Activated CD8-positive, alpha-beta T cell treated with anti-CD3 and anti-CD28 coated beads for 36 hours (primary cell): ENCODE data around the gene CACNB1. TPM values are rescaled to one million over a fixed set of nuclear protein-coding genes. Genes with fewer than 3 reads are reported as not detected.
"Not testable (repeated sequence)": the region's sequence is repeated elsewhere in the genome, so short reads cannot be mapped to it uniquely, and the experiment has no call there.

Source experiments
- ATAC-seq: fragments of 200-7000 bp; cut with Tn5 transposase; one replicate; pipeline ENCODE4 v1.10.0; 2021; ENCODE audit warnings: mild to moderate bottlenecking, moderate library complexity
- CTCF ChIA-PET: fragments of 350-600 bp; sonication (Branson Sonifier 250); formaldehyde crosslinking; loops from one replicate; lab custom pipeline; 2021; ENCODE audit warnings: antibody characterized with exemption; lab: Charles Lee
- POLR2A ChIA-PET: fragments of 350-600 bp; sonication (Branson Sonifier 250); formaldehyde crosslinking; loops from one replicate; lab custom pipeline; 2021; ENCODE audit warnings: antibody characterized with exemption; lab: Charles Lee
- DNase-seq: peaks from one replicate; pipeline ENCODE4 v3.0.0-alpha.2; 2020
- H3K27ac Mint-ChIP-seq: one replicate; pipeline ENCODE4 v1.8.0; 2021; ENCODE audit warnings: mild to moderate bottlenecking, mixed read lengths
- H3K27me3 Mint-ChIP-seq: one replicate; pipeline ENCODE4 v1.8.0; 2021; ENCODE audit warnings: mixed read lengths
- H3K36me3 Mint-ChIP-seq: one replicate; pipeline ENCODE4 v1.8.0; 2021; ENCODE audit warnings: low read depth, mixed read lengths
- H3K4me1 Mint-ChIP-seq: one replicate; pipeline ENCODE4 v1.8.0; 2021; ENCODE audit warnings: low read depth, mixed read lengths
- H3K4me3 Mint-ChIP-seq: one replicate; pipeline ENCODE4 v1.8.0; 2021; ENCODE audit warnings: mild to moderate bottlenecking, moderate library complexity, mixed read lengths
- H3K9me3 Mint-ChIP-seq: one replicate; pipeline ENCODE4 v1.8.0; 2021; ENCODE audit warnings: mixed read lengths
- intact Hi-C: fragments of 100-400 bp; cut with micrococcal nuclease; formaldehyde crosslinking; loops from one replicate; pipeline ENCODE4 v1.10.0; 2022
- total RNA-seq, 2 experiments: library from RNA; stranded (reverse); gene quantifications; one replicate each; pipeline ENCODE4 v1.2.3, GENCODE V29; 2021
- TF ChIP-seq, protein P1 (sequence below): fragments of 200-600 bp; IDR thresholded peaks from one replicate; pipeline ENCODE4 v1.8.0; 2022; ENCODE audit warnings: antibody characterized with exemption, mild to moderate bottlenecking

CACNB1 gene
- total RNA-seq, 2 experiments from 2014 or later = 13.1 to 14.2 TPM

DNA sequence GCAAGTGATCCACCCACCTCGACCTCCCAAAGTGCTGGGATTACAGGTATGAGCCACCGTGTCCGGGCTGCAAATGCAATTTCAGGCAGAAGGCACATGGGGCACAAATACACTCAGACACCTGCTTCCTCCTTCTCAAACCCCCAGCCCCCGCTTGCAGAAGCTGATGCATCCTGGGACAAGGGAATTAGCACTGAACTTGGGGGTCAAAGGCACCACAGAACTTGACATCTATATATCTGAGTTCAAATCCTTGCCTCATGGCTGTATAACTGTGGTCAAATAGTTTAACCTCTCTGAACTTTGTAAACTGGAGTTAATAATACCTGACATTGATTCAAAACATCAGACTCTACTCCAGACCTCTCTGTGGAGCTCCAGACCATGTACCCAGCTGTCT, 27.4 kb downstream of the CACNB1 start:
- ATAC-seq = no peak
- Mint-ChIP-seq H3K27me3 (peaks cover 12% of the 10 kb centered on the region), H3K9me3 (peaks cover 3% of the 10 kb centered on the region), H3K36me3 (peaks cover 2% of the 10 kb centered on the region), H3K4me3 (no peak overlapping the region), H3K4me1 (peaks cover 21% of the 10 kb centered on the region), H3K27ac (no peak overlapping the region)
- CTCF ChIA-PET = interaction anchor here (1.2 to 8.1 kb wide), 3 partner anchors 16 to 187 kb away, joined by 4 to 99 read pairs (median 9); partner anchors contain the start of gene PLXDC1
- TF ChIP-seq, protein P1, sequence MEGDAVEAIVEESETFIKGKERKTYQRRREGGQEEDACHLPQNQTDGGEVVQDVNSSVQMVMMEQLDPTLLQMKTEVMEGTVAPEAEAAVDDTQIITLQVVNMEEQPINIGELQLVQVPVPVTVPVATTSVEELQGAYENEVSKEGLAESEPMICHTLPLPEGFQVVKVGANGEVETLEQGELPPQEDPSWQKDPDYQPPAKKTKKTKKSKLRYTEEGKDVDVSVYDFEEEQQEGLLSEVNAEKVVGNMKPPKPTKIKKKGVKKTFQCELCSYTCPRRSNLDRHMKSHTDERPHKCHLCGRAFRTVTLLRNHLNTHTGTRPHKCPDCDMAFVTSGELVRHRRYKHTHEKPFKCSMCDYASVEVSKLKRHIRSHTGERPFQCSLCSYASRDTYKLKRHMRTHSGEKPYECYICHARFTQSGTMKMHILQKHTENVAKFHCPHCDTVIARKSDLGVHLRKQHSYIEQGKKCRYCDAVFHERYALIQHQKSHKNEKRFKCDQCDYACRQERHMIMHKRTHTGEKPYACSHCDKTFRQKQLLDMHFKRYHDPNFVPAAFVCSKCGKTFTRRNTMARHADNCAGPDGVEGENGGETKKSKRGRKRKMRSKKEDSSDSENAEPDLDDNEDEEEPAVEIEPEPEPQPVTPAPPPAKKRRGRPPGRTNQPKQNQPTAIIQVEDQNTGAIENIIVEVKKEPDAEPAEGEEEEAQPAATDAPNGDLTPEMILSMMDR = no peak
- intact Hi-C loops = no loop called here
- POLR2A ChIA-PET = interaction anchor here (0.7 kb wide), 2 partner anchors 17 to 156 kb away, joined by 3 read pairs; no protein-coding TSS in a partner anchor
- DNase-seq = no peak

DNA sequence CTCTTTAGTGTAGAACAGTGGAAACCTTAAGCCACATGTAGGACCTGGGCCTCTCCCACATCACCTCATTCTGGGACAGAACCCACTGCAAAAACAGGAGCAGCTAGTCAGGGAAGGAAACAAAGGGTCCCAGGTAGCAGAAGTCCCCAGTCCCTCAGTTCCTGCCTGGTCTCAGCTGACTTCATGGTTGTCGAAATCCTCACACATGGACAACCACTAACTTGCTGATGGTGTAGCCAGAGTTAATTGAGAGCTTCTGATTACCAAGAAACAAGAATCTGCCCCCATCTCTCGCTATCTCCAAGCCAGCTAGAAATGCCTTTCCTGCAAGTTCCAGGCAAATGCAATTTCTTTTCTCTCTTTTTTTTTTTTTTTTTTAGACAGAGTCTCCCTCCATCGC, 28.0 kb downstream of the CACNB1 start:
- Mint-ChIP-seq H3K4me1 (peaks cover 19% of the 10 kb centered on the region), H3K4me3 (no peak overlapping the region), H3K9me3 (peaks cover 3% of the 10 kb centered on the region), H3K27me3 (peaks cover 12% of the 10 kb centered on the region), H3K27ac (no peak overlapping the region), H3K36me3 (no peaks in the 10 kb centered on the region)
- intact Hi-C loops = no loop called here
- ChIA-PET CTCF (interaction anchor here (1.1 to 8.1 kb wide), 4 partner anchors 16 to 186 kb away, joined by 4 to 99 read pairs (median 6); partner anchors contain the start of gene PLXDC1), POLR2A (no interaction called here)
- no peak for ATAC-seq
- TF ChIP-seq, protein P1 = no peak
- no peak for DNase-seq

DNA sequence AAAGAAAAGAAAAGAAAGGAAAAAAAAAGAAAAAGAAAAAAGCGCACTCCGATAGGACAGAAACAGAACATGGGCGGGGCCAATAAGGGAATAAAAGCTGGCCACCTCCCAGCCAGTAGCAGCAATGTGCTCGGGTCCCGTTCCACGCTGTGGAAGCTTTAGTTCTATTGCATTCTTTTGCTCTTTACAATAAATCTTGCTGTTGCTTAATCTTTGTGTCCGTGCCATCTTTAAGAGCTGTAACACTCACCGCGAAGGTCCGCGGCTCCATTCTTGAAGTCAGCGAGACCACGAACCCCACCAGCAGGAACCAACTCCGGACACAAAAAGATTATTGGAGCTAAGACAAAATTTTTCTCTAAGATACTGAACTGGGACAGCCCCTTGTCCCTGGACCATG, 28.4 kb downstream of the CACNB1 start:
- no peak for ATAC-seq
- no peak overlapping the region for H3K4me3 Mint-ChIP-seq

DNA sequence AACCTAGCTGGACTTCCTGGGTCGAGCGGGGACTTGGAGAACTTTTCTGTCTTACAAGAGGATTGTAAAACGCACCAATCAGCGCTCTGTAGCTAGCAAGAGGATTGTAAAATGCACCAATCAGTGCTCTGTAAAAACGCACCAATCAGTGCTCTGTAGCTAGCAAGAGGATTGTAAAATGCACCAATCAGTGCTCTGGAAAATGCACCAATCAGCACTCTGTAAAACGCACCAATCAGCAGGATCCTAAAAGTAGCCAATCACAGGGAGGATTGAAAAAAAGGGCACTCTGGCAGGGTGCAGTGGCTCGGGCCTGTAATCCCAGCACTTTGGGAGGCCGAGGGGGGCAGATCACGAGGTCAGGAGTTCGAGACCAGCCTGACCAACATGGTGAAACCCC, 29.0 kb downstream of the CACNB1 start:
- H3K36me3 Mint-ChIP-seq, H3K4me3 Mint-ChIP-seq, intact Hi-C loops, H3K9me3 Mint-ChIP-seq, ATAC-seq, H3K27ac Mint-ChIP-seq, DNase-seq: not testable (repeated sequence)
- CTCF ChIA-PET = interaction anchor here (1.1 to 8.1 kb wide), 6 partner anchors 6 to 69 kb away, joined by 3 to 151 read pairs (median 14); partner anchors contain the start of gene PLXDC1
- Mint-ChIP-seq H3K4me1 (peaks cover 19% of the 10 kb centered on the region), H3K27me3 (peaks cover 12% of the 10 kb centered on the region)
- POLR2A ChIA-PET = interaction anchor here (0.8 to 1.0 kb wide), 2 partner anchors 33 to 293 kb away, joined by 3 read pairs; partner anchors contain the start of gene CDK12

More for the DNA sequence above, 28.4 kb downstream of the CACNB1 start:
- no peak for DNase-seq
- Mint-ChIP-seq H3K9me3 (peaks cover 3% of the 10 kb centered on the region), H3K36me3 (no peaks in the 10 kb centered on the region), H3K4me1 (peaks cover 19% of the 10 kb centered on the region), H3K27ac (no peak overlapping the region), H3K27me3 (peaks cover 12% of the 10 kb centered on the region)
- CTCF ChIA-PET = interaction anchor here (1.1 to 8.1 kb wide), 4 partner anchors 15 to 186 kb away, joined by 4 to 99 read pairs (median 6); partner anchors contain the start of gene PLXDC1
- intact Hi-C loops = no loop called here
- POLR2A ChIA-PET = interaction anchor here (0.8 to 1.0 kb wide), 2 partner anchors 32 to 292 kb away, joined by 3 read pairs; partner anchors contain the start of gene CDK12
- TF ChIP-seq, protein P1 = no peak

DNA sequence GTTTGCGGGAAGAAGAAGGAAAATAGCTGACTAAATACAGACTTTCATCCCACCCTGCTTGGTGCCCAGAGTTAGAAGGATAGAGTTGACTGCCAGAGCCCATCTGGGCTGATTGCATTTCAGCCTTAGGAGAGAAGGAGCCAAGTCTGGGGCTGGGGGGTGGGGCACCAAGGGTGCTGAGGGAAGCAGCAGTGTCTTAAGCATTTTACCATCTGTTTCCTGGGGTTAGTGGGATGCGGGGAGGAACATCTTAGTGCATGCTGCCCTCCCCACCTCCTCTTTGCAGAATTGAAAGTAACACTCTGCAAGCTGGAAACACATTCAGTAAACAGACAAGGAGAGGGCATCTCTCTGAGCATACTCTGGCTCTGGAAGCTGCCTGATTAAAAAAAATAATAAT, 30.0 kb downstream of the CACNB1 start:
- DNase-seq (no peak), ATAC-seq (no peak)
- intact Hi-C loops = no loop called here
- Mint-ChIP-seq H3K4me3 (no peak overlapping the region), H3K4me1 (peaks cover 14% of the 10 kb centered on the region), H3K9me3 (peaks cover 3% of the 10 kb centered on the region), H3K27me3 (peaks cover 12% of the 10 kb centered on the region), H3K36me3 (no peaks in the 10 kb centered on the region), H3K27ac (no peak overlapping the region)
- TF ChIP-seq, protein P1 = no peak
- ChIA-PET POLR2A (interaction anchor here (1.8 to 4.0 kb wide), 2 partner anchors 15 to 32 kb away, joined by 9 to 32 read pairs; partner anchors contain the start of genes PLXDC1 and RPL19), CTCF (interaction anchor here (1.1 to 8.1 kb wide), 8 partner anchors 7 to 184 kb away, joined by 3 to 151 read pairs (median 14); partner anchors contain the start of gene PLXDC1)
